ENCODE measurements around the gene PSMC5.
"Not testable (repeated sequence)": the region's sequence is repeated elsewhere in the genome, so short reads cannot be mapped to it uniquely, and the experiment has no call there.

PSMC5 gene

DNA sequence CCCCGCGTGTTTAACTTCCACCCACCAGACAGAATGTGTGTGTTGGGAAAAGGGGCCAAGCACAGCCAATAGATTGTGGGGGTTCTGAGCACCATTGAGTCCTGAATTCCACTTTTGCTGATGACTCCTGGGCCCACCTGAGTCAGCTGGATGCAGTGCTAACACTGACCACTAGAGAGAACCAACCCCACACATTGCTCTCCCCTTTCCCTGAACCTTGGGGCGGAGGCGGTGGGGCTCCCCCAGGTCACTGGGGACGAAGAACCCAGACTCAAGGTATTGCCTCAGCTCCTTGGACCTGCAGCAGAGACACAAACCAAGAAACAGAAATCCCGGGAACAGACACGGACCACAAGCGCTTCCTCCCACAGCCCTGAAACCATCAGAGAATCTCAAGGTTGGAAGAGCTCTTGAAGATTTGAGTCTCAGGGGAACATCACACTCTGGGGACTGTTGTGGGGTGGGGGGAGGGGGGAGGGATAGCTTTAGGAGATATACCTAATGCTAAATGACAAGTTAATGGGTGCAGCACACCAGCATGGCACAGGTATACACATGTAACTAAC is 46.9 kb downstream of the PSMC5 start:
- not testable (repeated sequence) for DNase-seq

DNA sequence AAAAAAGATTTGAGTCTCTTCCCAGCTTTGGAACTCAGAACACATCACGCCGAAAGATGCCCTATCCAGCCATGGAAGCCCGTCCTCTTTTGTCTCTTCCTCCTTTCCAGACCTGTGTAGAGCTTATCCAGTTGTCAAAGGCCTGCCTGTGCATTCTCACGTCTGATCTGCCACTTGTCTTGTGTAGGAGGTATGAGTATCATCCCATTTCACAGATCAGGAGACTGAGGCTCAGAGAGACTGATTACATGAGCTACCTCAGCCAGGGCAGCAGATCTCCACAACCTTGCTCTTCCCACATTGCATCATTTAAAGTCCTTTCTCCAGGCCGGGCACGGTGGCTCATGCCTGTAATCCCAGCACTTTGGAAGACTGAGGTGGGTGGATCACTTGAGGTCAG is 47.5 kb downstream of the PSMC5 start:
- not testable (repeated sequence) for DNase-seq

DNA sequence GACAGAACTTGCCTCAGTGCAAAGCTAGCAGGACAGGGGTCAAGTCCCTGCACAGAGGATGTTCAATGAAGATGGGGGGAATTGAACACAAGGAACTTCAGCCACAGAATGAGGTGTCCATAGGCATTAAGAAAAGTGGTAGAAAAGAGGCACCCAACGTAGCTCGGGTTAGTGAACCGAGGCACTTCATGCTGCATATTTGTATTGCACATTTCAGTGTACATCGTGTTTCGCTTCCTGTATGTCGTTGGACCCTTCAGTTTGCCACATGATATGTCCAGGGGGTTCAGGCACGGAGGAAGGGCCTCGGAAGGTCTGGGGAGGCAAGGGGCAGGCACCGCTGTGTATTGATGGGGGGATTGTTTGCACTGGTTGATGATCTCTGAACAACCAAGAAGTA is 51.2 kb downstream of the PSMC5 start:
- not testable (repeated sequence) for DNase-seq

DNA sequence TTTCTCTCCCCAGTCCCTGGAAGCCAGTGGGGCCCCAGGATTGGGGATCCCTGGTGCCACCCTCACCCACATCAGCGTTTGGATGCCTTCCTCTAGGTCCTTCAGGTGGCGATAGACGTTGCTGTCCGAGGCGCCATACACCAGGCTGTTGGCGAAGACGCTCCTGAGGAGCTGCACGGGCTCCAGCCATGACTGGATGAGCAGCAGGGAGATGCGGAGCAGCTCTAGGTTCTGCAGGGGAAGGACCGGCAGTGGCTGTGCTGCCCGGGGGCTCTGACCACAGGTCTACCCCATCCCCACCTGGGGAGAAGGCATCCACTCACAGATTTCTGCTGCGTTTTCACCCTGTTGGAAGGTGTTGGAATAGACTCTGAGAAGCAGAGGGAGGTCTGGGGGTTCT is 53.5 kb downstream of the PSMC5 start:
- DNase-seq: no peak

DNA sequence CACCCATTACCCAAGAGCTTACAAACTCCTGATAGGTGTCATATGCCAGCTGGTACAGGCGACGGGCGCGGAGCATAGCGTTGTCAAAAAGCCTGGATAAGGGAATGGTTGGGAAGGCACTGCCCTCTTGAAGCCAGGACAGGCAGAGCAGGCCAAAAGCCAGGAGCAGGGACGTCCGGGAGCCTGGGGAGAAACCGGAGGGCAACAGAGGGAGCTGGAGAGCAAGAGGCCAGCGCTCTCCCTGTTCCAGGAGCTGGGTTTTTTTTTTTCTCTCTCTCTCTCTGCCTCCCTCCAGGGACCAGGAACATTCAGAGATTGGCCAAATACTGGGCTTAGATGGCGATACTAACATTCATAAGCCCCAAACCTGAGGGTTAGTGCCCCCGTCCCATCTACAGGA is 54.1 kb downstream of the PSMC5 start:
- not testable (repeated sequence) for DNase-seq
